Endothelial cell of umbilical vein (primary cell): ENCODE results near the gene CKS1B. TPM values are rescaled to one million over a fixed set of nuclear protein-coding genes. Genes with fewer than 3 reads are reported as not detected.

ENCODE experiments used
- BruUV-seq: library from RNA; stranded (reverse); fragments of 400-500 nt; replicated peaks from 2 replicates; lab custom pipeline; 2021; lab: Mats Ljungman, UMichigan
- CTCF ChIA-PET: fragments of 300-600, 350-600 bp; sonication (Branson Sonifier 250); formaldehyde crosslinking; loops from one replicate; lab custom pipeline; 2021; ENCODE audit warnings: antibody characterized with exemption, inconsistent platforms; lab: Charles Lee
- POLR2A ChIA-PET: fragments of 300-600, 350-600 bp; sonication (Branson Sonifier 250); formaldehyde crosslinking; loops from one replicate; lab custom pipeline; 2021; ENCODE audit warnings: antibody characterized with exemption, inconsistent platforms; lab: Charles Lee
- DNase-seq: peaks from one replicate; pipeline ENCODE4 v3.0.0-alpha.2; 2011; ENCODE audit warnings: low read depth, low spot score
- FAIRE-seq: peaks from 2 replicates; lab custom pipeline; 2011; peaks lifted over from hg19 to GRCh38; lab: Jason Lieb, UNC
- H2AFZ ChIP-seq: 2 replicates; pipeline ENCODE4 v1.6.0; 2012; ENCODE audit warnings: low read depth, low read length, control low read depth, inconsistent platforms
- H3K27ac ChIP-seq: 2 replicates; pipeline ENCODE4 v1.5.1; 2011; ENCODE audit warnings: low read depth, mild to moderate bottlenecking, control low read depth, low read length, moderate library complexity; ENCODE audit not compliant: insufficient read depth
- H3K27me3 ChIP-seq, 2 experiments: 2 replicates each; pipeline versions ENCODE4 v1.6.0 to v1.6.1; 2011; ENCODE audit warnings: low read length in 2 of 2, mixed read lengths in 1 of 2; ENCODE audit not compliant: control insufficient read depth in 2 of 2, insufficient read depth in 2 of 2
- H3K36me3 ChIP-seq, 2 experiments: 2 replicates in 1 of 2; 3 replicates in 1 of 2; pipeline ENCODE4 v1.5.1; 2011; ENCODE audit warnings: low read length in 2 of 2, mild to moderate bottlenecking in 1 of 2, moderate library complexity in 1 of 2; ENCODE audit not compliant: control insufficient read depth in 2 of 2, insufficient read depth in 2 of 2; ENCODE audit errors: extremely low read depth in 1 of 2
- H3K4me1 ChIP-seq: 3 replicates; pipeline ENCODE4 v1.5.1; 2011; ENCODE audit warnings: mild to moderate bottlenecking, low read length; ENCODE audit not compliant: control insufficient read depth, insufficient read depth; ENCODE audit errors: extremely low read depth
- H3K4me2 ChIP-seq: 2 replicates; pipeline ENCODE4 v1.6.1; 2011; ENCODE audit warnings: low read length, control low read depth, mixed read lengths; ENCODE audit not compliant: insufficient read depth
- H3K4me3 ChIP-seq, 3 experiments: fragments of 200-600 bp in 1 of 3; sonication (generic), shearing (Covaris generic) in 1 of 3; replicated peaks in 1 of 3; 2 replicates each; pipeline ENCODE4 v1.5.1; 2011 to 2016; ENCODE audit warnings: control low read depth in 3 of 3, low read length in 3 of 3, mild to moderate bottlenecking in 2 of 3, inconsistent platforms in 1 of 3, low read depth in 1 of 3, moderate library complexity in 1 of 3; ENCODE audit not compliant: insufficient read depth in 1 of 3
- H3K79me2 ChIP-seq: 2 replicates; pipeline ENCODE4 v1.6.0; 2012; ENCODE audit warnings: low read length, inconsistent platforms; ENCODE audit not compliant: control insufficient read depth, insufficient read depth
- H3K9ac ChIP-seq: replicated peaks from 2 replicates; pipeline ENCODE3; 2011; ENCODE audit warnings: low read length, control low read depth; ENCODE audit not compliant: insufficient read depth; ENCODE audit errors: extremely low read depth
- H3K9me1 ChIP-seq: replicated peaks from 3 replicates; pipeline ENCODE4 v1.6.0; 2011; ENCODE audit warnings: mild to moderate bottlenecking, low read length; ENCODE audit not compliant: control insufficient read depth, insufficient read depth; ENCODE audit errors: extremely low read depth
- H3K9me3 ChIP-seq: replicated peaks from 2 replicates; pipeline ENCODE4 v1.5.1; 2012; ENCODE audit warnings: low read length, inconsistent platforms; ENCODE audit not compliant: control insufficient read depth, insufficient read depth
- H4K20me1 ChIP-seq: replicated peaks from 2 replicates; pipeline ENCODE3; 2011; ENCODE audit warnings: mild to moderate bottlenecking, low read length; ENCODE audit not compliant: control insufficient read depth, insufficient read depth; ENCODE audit errors: extremely low read depth
- JUN ChIP-seq: IDR thresholded peaks from 2 replicates; pipeline ENCODE4 v1.6.1; 2011; ENCODE audit warnings: borderline replicate concordance, low read depth; ENCODE audit not compliant: insufficient read length, insufficient read depth
- POLR2A ChIP-seq: IDR thresholded peaks from 2 replicates; pipeline ENCODE4 v1.6.1; 2012; ENCODE audit warnings: low read depth, mild to moderate bottlenecking, control low read depth, low read length
- POLR2AphosphoS5 ChIP-seq: IDR thresholded peaks from 2 replicates; pipeline ENCODE4 v1.6.1; 2012; ENCODE audit warnings: low read depth, mild to moderate bottlenecking, control low read depth, low read length, moderate library complexity; ENCODE audit not compliant: insufficient read depth
- dilution Hi-C: fragments of 300-500 bp; cut with MboI; formaldehyde crosslinking; loops from one replicate; pipeline ENCODE4 v1.15.0; 2019; ENCODE audit warnings: low sequenced_read_pairs; ENCODE audit not compliant: extremely low pct_ligation_motif_present
- intact Hi-C: fragments of 100-400 bp; cut with micrococcal nuclease; formaldehyde crosslinking; loops from one replicate; pipeline ENCODE4 v1.10.0; 2022
- polyA plus RNA-seq, 4 experiments: library from polyadenylated mRNA; depleted of rRNA in 3 of 4; stranded (reverse) in 3 of 4; unstranded in 1 of 4; fragments of >200 nt; gene quantifications; 2 replicates each; pipeline versions ENCODE4 v1.2.1 to v1.2.3, GENCODE V29; 2011 to 2012; ENCODE audit warnings: missing spikeins in 1 of 4
- total RNA-seq: library from RNA; stranded (reverse); gene quantifications from 2 replicates; pipeline ENCODE4 v1.2.3, GENCODE V29; 2021
- TF ChIP-seq, protein P1 (sequence below), 2 donors: IDR thresholded peaks; 1 replicate in 1 of 2; 2 replicates in 1 of 2; pipeline ENCODE4 v1.5.1; 2011; ENCODE audit warnings: low read length in 2 of 2, mild to moderate bottlenecking in 2 of 2, moderate library complexity in 2 of 2, control low read depth in 1 of 2, inconsistent platforms in 1 of 2, low read depth in 1 of 2; ENCODE audit not compliant: insufficient read depth in 1 of 2; ENCODE audit errors: extremely low read depth in 1 of 2

The CKS1B gene
- total and polyA plus RNA-seq, 2 donors (not counting 3 experiments of a cell fraction or from before 2014, with no cell fraction given) = 126 to 280 TPM

DNA sequence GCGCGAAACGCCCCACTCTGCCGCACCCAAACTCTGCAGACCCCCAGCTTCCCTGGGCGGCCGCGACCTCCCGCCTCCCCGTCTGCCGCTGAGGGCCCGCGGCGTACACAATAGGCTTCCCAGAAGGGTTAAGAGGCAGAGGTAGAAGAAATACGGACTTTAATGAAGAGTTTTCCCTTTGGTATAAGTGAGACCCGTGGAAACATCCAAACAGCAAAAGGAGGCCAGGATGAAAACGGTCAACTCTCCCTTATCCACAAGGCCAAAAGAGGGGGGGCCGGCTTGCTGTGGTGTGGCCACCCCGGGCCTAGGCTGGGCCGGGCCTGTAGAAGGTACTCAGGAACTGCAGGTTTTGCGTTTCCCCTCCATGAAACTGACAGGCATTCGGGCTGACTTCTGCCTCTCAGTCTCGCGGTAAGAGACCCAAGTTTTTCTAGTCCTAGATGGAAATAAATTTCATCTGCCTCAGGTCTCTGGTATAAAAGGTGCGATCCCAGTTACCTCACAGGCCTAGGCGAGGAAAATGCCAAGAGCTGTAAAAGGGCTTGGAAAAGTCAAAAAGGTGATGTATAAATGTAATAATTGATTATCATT lies 12.2 kb upstream of the CKS1B start:
- dilution Hi-C loops = no loop called here
- peak; percentile 52 for DNase-seq
- H3K9ac ChIP-seq = peak overlapping the region; percentile 83
- peak; percentile 2 for TF ChIP-seq POLR2AphosphoS5
- TF ChIP-seq, protein P1, sequence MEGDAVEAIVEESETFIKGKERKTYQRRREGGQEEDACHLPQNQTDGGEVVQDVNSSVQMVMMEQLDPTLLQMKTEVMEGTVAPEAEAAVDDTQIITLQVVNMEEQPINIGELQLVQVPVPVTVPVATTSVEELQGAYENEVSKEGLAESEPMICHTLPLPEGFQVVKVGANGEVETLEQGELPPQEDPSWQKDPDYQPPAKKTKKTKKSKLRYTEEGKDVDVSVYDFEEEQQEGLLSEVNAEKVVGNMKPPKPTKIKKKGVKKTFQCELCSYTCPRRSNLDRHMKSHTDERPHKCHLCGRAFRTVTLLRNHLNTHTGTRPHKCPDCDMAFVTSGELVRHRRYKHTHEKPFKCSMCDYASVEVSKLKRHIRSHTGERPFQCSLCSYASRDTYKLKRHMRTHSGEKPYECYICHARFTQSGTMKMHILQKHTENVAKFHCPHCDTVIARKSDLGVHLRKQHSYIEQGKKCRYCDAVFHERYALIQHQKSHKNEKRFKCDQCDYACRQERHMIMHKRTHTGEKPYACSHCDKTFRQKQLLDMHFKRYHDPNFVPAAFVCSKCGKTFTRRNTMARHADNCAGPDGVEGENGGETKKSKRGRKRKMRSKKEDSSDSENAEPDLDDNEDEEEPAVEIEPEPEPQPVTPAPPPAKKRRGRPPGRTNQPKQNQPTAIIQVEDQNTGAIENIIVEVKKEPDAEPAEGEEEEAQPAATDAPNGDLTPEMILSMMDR (IDR thresholded peaks at IDR 0.05; ENCODE audit: extremely low read depth in 1 of 2, insufficient read depth in 1 of 2, low read depth in 1 of 2, low read length in 2 of 2) = no peak
- peak; percentile 49 for TF ChIP-seq POLR2A
- no peak for TF ChIP-seq JUN
- H3K79me2 ChIP-seq = peaks cover 34% of the 10 kb centered on the region
- H3K9me1 ChIP-seq = no peaks in the 10 kb centered on the region
- ChIA-PET CTCF (interaction anchor here (0.8 to 4.0 kb wide), 12 partner anchors 8 to 100 kb away, joined by 3 to 48 read pairs (median 4); partner anchors contain the start of genes FLAD1, LENEP and SHC1), POLR2A (interaction anchor here (1.2 to 2.6 kb wide), 3 partner anchors 8 to 37 kb away, joined by 3 to 24 read pairs (median 10); partner anchors contain the start of gene SHC1)
- H3K9me3 ChIP-seq = no peaks in the 10 kb centered on the region
- H4K20me1 ChIP-seq = no peaks in the 10 kb centered on the region
- H3K27me3 ChIP-seq = no peaks in the 10 kb centered on the region
- peaks cover 19 to 44% of the 10 kb centered on the region in 2 experiments for H3K36me3 ChIP-seq
- peak overlapping the region; percentile 82 for H3K27ac ChIP-seq
- BruUV-seq = TSS peak; percentile 66
- peak overlapping the region; percentile 71 to 78 (median 74) for H3K4me3 ChIP-seq
- H2AFZ ChIP-seq = peak overlapping the region; percentile 76
- H3K4me2 ChIP-seq = peak overlapping the region; percentile 86
- FAIRE-seq = peak; percentile 21
- intact Hi-C loops = loop anchor here (1.0 kb wide), 1 partner anchor 21 kb away; the partner anchor contains the start of gene FLAD1
- H3K4me1 ChIP-seq = peaks cover 34% of the 10 kb centered on the region
